ENCODE results near the gene ITM2B.

DNA sequence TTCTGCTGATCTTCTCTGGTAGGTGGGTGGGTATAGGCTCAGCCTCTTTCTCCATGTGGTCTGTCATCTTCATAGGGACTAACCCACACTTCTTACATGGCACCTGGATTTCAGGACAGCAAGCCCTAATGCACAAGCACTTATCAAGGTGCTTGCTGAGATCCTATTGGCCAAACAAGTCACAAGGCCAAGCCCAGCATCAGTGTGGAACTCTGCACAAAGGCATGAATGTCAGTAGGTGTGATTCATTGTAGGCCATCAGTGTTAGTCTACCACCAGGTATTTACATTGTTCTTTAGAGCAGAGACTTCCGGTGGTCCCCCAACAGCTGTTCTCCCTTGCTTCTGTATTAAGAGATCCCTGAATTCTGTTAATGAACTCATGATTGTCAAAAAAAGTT lies 62.3 kb downstream of the ITM2B start:
- TF ChIP-seq, protein P1, sequence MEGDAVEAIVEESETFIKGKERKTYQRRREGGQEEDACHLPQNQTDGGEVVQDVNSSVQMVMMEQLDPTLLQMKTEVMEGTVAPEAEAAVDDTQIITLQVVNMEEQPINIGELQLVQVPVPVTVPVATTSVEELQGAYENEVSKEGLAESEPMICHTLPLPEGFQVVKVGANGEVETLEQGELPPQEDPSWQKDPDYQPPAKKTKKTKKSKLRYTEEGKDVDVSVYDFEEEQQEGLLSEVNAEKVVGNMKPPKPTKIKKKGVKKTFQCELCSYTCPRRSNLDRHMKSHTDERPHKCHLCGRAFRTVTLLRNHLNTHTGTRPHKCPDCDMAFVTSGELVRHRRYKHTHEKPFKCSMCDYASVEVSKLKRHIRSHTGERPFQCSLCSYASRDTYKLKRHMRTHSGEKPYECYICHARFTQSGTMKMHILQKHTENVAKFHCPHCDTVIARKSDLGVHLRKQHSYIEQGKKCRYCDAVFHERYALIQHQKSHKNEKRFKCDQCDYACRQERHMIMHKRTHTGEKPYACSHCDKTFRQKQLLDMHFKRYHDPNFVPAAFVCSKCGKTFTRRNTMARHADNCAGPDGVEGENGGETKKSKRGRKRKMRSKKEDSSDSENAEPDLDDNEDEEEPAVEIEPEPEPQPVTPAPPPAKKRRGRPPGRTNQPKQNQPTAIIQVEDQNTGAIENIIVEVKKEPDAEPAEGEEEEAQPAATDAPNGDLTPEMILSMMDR (IDR thresholded peaks at IDR 0.05; ENCODE audit: low read depth, low read length, poor library complexity, severe bottlenecking): no peak
- no peak for TF ChIP-seq EZH2phosphoT487 (IDR thresholded peaks at IDR 0.05; ENCODE audit: borderline replicate concordance, low read length)

Measured in DOHH2 (cell line).